GM23338 (cell line): ENCODE results near the gene POU2F3. TPM values are rescaled to one million over a fixed set of nuclear protein-coding genes. Genes with fewer than 3 reads are reported as not detected.

Experiments used
- ATAC-seq: fragments of 200-7000 bp; cut with Tn5 transposase; 3 replicates; pipeline ENCODE4 v1.9.1; 2020
- DNase-seq: peaks from one replicate; pipeline ENCODE4 v3.0.0-alpha.2; 2015; ENCODE audit warnings: low spot score
- H2AFZ ChIP-seq: fragments of 200-600 bp; sonication (generic); 2 replicates; pipeline ENCODE4 v1.8.0; 2016; ENCODE audit warnings: antibody characterized with exemption, mild to moderate bottlenecking, moderate library complexity
- H3F3A ChIP-seq: fragments of 200-600 bp; sonication (generic); replicated peaks from 2 replicates; pipeline ENCODE4 v1.8.0; 2017; ENCODE audit warnings: antibody characterized with exemption, mixed run types, low read depth
- H3K27ac ChIP-seq: fragments of 200-600 bp; sonication (generic); 2 replicates; pipeline ENCODE4 v1.6.1; 2016; ENCODE audit warnings: low read depth
- H3K27me3 ChIP-seq: fragments of 200-600 bp; sonication (generic); 2 replicates; pipeline ENCODE4 v1.8.0; 2016; ENCODE audit warnings: mild to moderate bottlenecking, mixed run types, moderate library complexity; ENCODE audit not compliant: insufficient read depth
- H3K36me3 ChIP-seq: fragments of 200-600 bp; sonication (generic); 2 replicates; pipeline ENCODE4 v1.8.0; 2016; ENCODE audit warnings: mild to moderate bottlenecking; ENCODE audit not compliant: insufficient read depth
- H3K4me1 ChIP-seq: fragments of 200-600 bp; sonication (generic); 2 replicates; pipeline ENCODE4 v1.8.0; 2016; ENCODE audit warnings: mild to moderate bottlenecking, moderate library complexity; ENCODE audit not compliant: insufficient read depth
- H3K4me2 ChIP-seq: fragments of 200-600 bp; sonication (generic); 2 replicates; pipeline ENCODE4 v1.7.1; 2017; ENCODE audit warnings: mixed run types
- H3K4me3 ChIP-seq: fragments of 200-600 bp; sonication (generic); 2 replicates; pipeline ENCODE4 v1.6.1; 2016; ENCODE audit warnings: mixed run types
- H3K79me2 ChIP-seq: fragments of 200-600 bp; sonication (generic); replicated peaks from 2 replicates; pipeline ENCODE4 v1.8.0; 2017; ENCODE audit warnings: mild to moderate bottlenecking; ENCODE audit not compliant: insufficient read depth
- H3K9me2 ChIP-seq: fragments of 200-600 bp; sonication (generic); 2 replicates; pipeline ENCODE4 v1.8.0; 2017; ENCODE audit not compliant: insufficient read depth
- H4K20me1 ChIP-seq: fragments of 200-600 bp; sonication (generic); replicated peaks from 2 replicates; pipeline ENCODE4 v1.8.0; 2017; ENCODE audit warnings: mild to moderate bottlenecking; ENCODE audit not compliant: insufficient read depth
- H3K27ac Mint-ChIP-seq: 2 replicates; pipeline ENCODE4 v1.8.0; 2020; ENCODE audit warnings: inconsistent platforms, mild to moderate bottlenecking, moderate library complexity, mixed read lengths
- H3K27me3 Mint-ChIP-seq: 3 replicates; pipeline ENCODE4 v1.8.0; 2022; ENCODE audit warnings: low read depth, mild to moderate bottlenecking, moderate library complexity, mixed read lengths, inconsistent platforms; ENCODE audit not compliant: insufficient read depth, poor library complexity
- H3K36me3 Mint-ChIP-seq: 3 replicates; pipeline ENCODE4 v1.8.0; 2021; ENCODE audit warnings: low read depth, mild to moderate bottlenecking, inconsistent platforms, moderate library complexity, mixed read lengths
- H3K4me1 Mint-ChIP-seq: 3 replicates; pipeline ENCODE4 v1.8.0; 2020; ENCODE audit warnings: mild to moderate bottlenecking, inconsistent platforms, mixed read lengths
- H3K4me3 Mint-ChIP-seq: 3 replicates; pipeline ENCODE4 v1.8.0; 2021; ENCODE audit warnings: moderate library complexity, mild to moderate bottlenecking, inconsistent platforms, mixed read lengths
- H3K9me3 Mint-ChIP-seq: 3 replicates; pipeline ENCODE4 v1.8.0; 2020; ENCODE audit warnings: moderate library complexity, mild to moderate bottlenecking, inconsistent platforms, mixed read lengths
- CREB1 ChIP-seq: fragments of 250-450 bp; sonication (Bioruptor Pico); IDR thresholded peaks from 2 replicates; pipeline ENCODE4 v1.5.0; 2020; ENCODE audit warnings: low read depth, mild to moderate bottlenecking, moderate library complexity
- CTCF ChIP-seq, 2 experiments: fragments of 200-600 bp in 1 of 2; sonication (generic) in 1 of 2; conservative IDR thresholded peaks; 2 replicates each; pipeline versions ENCODE4 v1.5.1 to v1.6.1; 2016 to 2017; ENCODE audit warnings: antibody characterized with exemption in 2 of 2, low read depth in 2 of 2, mild to moderate bottlenecking in 2 of 2, moderate library complexity in 1 of 2
- ETS1 ChIP-seq: IDR thresholded peaks from 2 replicates; pipeline ENCODE4 v1.6.1; 2016; ENCODE audit warnings: antibody characterized with exemption
- EZH2 ChIP-seq: fragments of 200-600 bp; sonication (generic); IDR thresholded peaks from one replicate; pipeline ENCODE4 v1.8.0; 2017; ENCODE audit warnings: antibody characterized with exemption, mild to moderate bottlenecking, low read depth; ENCODE audit not compliant: unreplicated experiment
- JUNB ChIP-seq: IDR thresholded peaks from one replicate; pipeline ENCODE4 v1.6.1; 2016; ENCODE audit warnings: antibody characterized with exemption; ENCODE audit not compliant: unreplicated experiment
- NANOG ChIP-seq: IDR thresholded peaks from 2 replicates; pipeline ENCODE4 v1.6.1; 2016; ENCODE audit warnings: antibody characterized with exemption, borderline replicate concordance
- POLR2AphosphoS5 ChIP-seq: IDR thresholded peaks from 2 replicates; pipeline ENCODE4 v1.6.1; 2016; ENCODE audit warnings: antibody characterized with exemption, low read depth
- STAT1 ChIP-seq: IDR thresholded peaks from one replicate; pipeline ENCODE4 v1.6.1; 2016; ENCODE audit warnings: antibody characterized with exemption; ENCODE audit not compliant: unreplicated experiment
- ZNF462 ChIP-seq: fragments of 250-450 bp; sonication (Bioruptor Pico); IDR thresholded peaks from 2 replicates; pipeline ENCODE4 v1.5.0; 2020; ENCODE audit warnings: mild to moderate bottlenecking, moderate library complexity
- polyA plus RNA-seq: library from polyadenylated mRNA; unstranded; fragments of >200 nt; fragmentation: Nextera tagmentation; extraction: Ambion mirVana; gene quantifications from 2 replicates; pipeline ENCODE4 v1.2.1, GENCODE V29; 2016
- total RNA-seq: library from RNA; depleted of rRNA; stranded (reverse); fragments of >200 nt; shearing (Covaris generic); gene quantifications from 2 replicates; pipeline ENCODE4 v1.2.3, GENCODE V29; 2014

The POU2F3 gene
- total and polyA plus RNA-seq, 2 experiments from 2014 or later = 0.45 to 0.79 TPM

GRCh38 chr11:120340529-120340928 is 100.6 kb downstream of the POU2F3 start (continued):
- no peak for TF ChIP-seq ZNF462

GRCh38 chr11:120342226-120342625 is 102.3 kb downstream of the POU2F3 start:
- H3K4me1 Mint-ChIP-seq = peaks cover 40% of the 10 kb centered on the region
- no peaks in the 10 kb centered on the region for H3K9me2 ChIP-seq
- no peak overlapping the region for H3K27ac Mint-ChIP-seq
- H3K27ac ChIP-seq = no peak overlapping the region
- no peaks in the 10 kb centered on the region for H3K9me3 Mint-ChIP-seq
- no peaks in the 10 kb centered on the region for H3F3A ChIP-seq
- no peaks in the 10 kb centered on the region for H3K27me3 ChIP-seq
- H3K36me3 ChIP-seq = no peaks in the 10 kb centered on the region
- peaks cover 37% of the 10 kb centered on the region for H3K4me1 ChIP-seq
- ATAC-seq = no peak
- H3K79me2 ChIP-seq = peaks cover 98% of the 10 kb centered on the region
- no peak for DNase-seq
- H3K27me3 Mint-ChIP-seq = no peaks in the 10 kb centered on the region
- no peak overlapping the region for H2AFZ ChIP-seq
- 0 out of 2 replicates have a peak, but pooled peaks cover 11% of the 10 kb centered on the region for H4K20me1 ChIP-seq
- H3K36me3 Mint-ChIP-seq = no peaks in the 10 kb centered on the region
- TF ChIP-seq EZH2 = no peak
- TF ChIP-seq POLR2AphosphoS5 = no peak
- TF ChIP-seq CREB1 = no peak
- no peak for TF ChIP-seq STAT1
- TF ChIP-seq ETS1 = no peak
- no peak for TF ChIP-seq JUNB
- no peak for TF ChIP-seq NANOG
- TF ChIP-seq CTCF (conservative IDR thresholded peaks at IDR 0.05; ENCODE audit: low read depth in 2 of 2) = no peak
- H3K4me3 ChIP-seq = no peak overlapping the region
- no peak overlapping the region for H3K4me3 Mint-ChIP-seq
- no peak overlapping the region for H3K4me2 ChIP-seq
